ENCODE results near the gene EPN2.

EPN2 gene

DNA sequence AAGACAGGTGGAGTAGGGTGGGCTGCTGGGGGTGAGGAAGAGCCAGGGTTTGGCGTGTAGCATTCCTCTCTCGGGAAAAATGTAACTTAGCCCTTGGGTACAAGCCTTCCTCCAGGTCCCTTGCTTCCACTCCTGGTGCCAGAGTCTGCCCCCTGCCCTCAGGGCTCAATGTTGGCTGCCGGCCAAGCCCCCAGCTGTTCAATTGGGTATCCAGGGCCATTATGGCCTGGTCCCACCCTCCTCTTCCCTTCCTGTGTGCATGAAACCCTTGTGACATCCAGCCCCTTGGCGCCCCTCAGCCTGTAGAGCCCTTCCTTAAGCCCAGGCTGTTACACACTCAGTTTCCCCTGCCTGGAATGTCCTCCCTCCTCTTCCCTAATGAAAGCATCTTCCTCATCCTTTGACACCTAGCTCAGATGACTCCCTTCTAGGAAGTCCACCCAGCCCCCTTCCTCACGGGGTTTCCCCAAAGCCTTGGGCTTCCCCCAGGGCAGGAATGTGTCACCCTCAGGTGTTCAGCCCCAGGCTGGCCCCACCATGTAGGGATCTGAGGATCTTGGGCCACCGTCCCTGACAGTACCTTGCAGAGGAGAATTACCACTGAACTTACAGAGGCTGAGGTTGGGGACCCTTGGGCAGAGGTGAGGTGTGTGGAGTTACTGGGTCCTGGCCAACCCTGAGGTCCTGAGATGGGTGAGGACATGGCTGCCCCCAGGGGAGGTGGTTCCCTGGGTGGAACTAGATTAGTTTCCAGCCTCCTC is 95.4 kb downstream of the EPN2 start:
- no peak for DNase-seq (ENCODE audit: low read depth)
- TF ChIP-seq, protein P1, sequence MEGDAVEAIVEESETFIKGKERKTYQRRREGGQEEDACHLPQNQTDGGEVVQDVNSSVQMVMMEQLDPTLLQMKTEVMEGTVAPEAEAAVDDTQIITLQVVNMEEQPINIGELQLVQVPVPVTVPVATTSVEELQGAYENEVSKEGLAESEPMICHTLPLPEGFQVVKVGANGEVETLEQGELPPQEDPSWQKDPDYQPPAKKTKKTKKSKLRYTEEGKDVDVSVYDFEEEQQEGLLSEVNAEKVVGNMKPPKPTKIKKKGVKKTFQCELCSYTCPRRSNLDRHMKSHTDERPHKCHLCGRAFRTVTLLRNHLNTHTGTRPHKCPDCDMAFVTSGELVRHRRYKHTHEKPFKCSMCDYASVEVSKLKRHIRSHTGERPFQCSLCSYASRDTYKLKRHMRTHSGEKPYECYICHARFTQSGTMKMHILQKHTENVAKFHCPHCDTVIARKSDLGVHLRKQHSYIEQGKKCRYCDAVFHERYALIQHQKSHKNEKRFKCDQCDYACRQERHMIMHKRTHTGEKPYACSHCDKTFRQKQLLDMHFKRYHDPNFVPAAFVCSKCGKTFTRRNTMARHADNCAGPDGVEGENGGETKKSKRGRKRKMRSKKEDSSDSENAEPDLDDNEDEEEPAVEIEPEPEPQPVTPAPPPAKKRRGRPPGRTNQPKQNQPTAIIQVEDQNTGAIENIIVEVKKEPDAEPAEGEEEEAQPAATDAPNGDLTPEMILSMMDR (IDR thresholded peaks at IDR 0.05; ENCODE audit: low read depth, low read length, missing control alignments), result no peak
- in situ Hi-C loops (cut with HindIII; ENCODE audit: low sequenced_read_pairs), result no loop called here
- no peak overlapping the region for H3K4me3 ChIP-seq (ENCODE audit: low read depth, low read length)

- in situ Hi-C loops (cut with HindIII; ENCODE audit: low sequenced_read_pairs), result no loop called here
- no peak overlapping the region for H3K4me3 ChIP-seq (ENCODE audit: low read depth, low read length)
- DNase-seq (ENCODE audit: low read depth), result no peak
- TF ChIP-seq, protein P1 (IDR thresholded peaks at IDR 0.05; ENCODE audit: low read depth, low read length, missing control alignments), result no peak
Observed at GRCh38 chr17:19333132-19333440, 95.9 kb downstream of the EPN2 start.

GRCh38 chr17:19333736-19334290 is 96.6 kb downstream of the EPN2 start:
- in situ Hi-C loops (cut with HindIII; ENCODE audit: low sequenced_read_pairs), result no loop called here
- no peak overlapping the region for H3K4me3 ChIP-seq (ENCODE audit: low read depth, low read length)
- DNase-seq (ENCODE audit: low read depth), result no peak
- TF ChIP-seq, protein P1 (IDR thresholded peaks at IDR 0.05; ENCODE audit: low read depth, low read length, missing control alignments), result no peak

DNA sequence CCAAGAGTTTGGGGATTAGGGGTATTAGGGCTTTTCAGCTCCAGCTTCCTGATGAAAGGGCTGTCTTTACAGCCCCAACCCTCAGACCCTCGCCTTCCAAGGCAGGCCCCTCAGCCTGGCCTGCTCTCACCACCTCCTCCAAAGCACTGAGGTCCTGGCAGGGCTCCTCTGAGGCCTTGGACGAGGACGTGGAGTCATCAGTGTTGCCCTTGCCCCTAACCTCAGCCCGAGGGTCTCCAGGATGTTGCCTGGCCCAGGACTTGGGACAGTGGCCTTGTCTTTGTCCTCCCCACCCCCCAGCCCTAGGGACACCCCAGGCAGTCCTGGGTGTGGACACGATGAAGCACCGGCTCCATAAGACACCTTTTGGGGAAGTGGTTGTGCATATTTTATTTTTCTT is 97.2 kb downstream of the EPN2 start:
- H3K4me3 ChIP-seq (ENCODE audit: low read depth, low read length), result no peak overlapping the region
- TF ChIP-seq, protein P1 (IDR thresholded peaks at IDR 0.05; ENCODE audit: low read depth, low read length, missing control alignments), result no peak
- DNase-seq (ENCODE audit: low read depth), result no peak
- in situ Hi-C loops (cut with HindIII; ENCODE audit: low sequenced_read_pairs), result no loop called here

- TF ChIP-seq, protein P1 (IDR thresholded peaks at IDR 0.05; ENCODE audit: low read depth, low read length, missing control alignments), result no peak
- DNase-seq (ENCODE audit: low read depth), result no peak
- no peak overlapping the region for H3K4me3 ChIP-seq (ENCODE audit: low read depth, low read length)
- in situ Hi-C loops (cut with HindIII; ENCODE audit: low sequenced_read_pairs), result no loop called here
Observed at GRCh38 chr17:19335951-19336631, 98.9 kb downstream of the EPN2 start.

DNA sequence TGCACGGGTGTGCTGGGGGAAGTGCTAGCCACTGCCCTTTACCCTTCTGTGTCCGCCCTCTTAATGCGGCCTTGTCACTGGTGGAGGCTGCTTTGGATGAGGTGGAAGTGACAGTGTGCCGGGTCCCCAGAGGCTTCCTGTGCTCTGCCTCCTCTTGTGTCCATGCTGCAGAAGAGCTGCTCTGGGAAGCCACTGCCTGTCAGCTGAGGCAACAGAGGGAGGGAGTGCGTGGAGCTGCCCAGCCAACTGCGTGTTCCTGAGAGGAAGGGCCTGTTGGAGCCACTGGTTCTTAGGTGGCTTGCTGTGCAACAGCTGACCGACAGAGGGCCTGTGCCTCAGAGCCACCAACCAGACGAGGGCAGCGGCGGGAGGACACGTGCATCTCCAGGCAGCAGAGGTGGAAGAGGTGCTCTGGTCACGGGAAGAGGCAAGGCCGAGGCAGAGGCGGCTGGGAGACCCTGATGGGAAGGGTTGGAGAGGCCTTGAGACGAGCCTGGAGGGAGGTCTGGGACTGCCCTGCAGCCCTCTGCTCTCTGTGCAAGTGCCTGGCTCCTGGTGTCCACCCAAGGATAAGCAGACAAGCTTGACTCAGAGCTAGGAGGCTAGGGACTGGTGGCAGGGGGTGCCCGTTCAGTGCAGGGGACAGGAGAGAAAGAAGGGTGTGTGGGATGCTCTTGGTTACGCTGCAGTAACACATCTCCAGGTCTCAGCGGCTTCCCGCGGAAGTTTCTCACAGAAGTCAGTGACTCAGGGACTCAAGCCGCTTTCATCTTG is 100.0 kb downstream of the EPN2 start:
- no peak overlapping the region for H3K4me3 ChIP-seq (ENCODE audit: low read depth, low read length)
- no peak for DNase-seq (ENCODE audit: low read depth)
- in situ Hi-C loops (cut with HindIII; ENCODE audit: low sequenced_read_pairs), result no loop called here
- TF ChIP-seq, protein P1 (IDR thresholded peaks at IDR 0.05; ENCODE audit: low read depth, low read length, missing control alignments), result peak; percentile 78
